Central memory CD4-positive, alpha-beta T cell (primary cell): ENCODE data around the gene MT1B.
"Not testable (repeated sequence)": the region's sequence is repeated elsewhere in the genome, so short reads cannot be mapped to it uniquely, and the experiment has no call there.

Experiments
- DNase-seq: peaks from one replicate; pipeline ENCODE4 v3.0.0; 2022

The MT1B gene

DNA sequence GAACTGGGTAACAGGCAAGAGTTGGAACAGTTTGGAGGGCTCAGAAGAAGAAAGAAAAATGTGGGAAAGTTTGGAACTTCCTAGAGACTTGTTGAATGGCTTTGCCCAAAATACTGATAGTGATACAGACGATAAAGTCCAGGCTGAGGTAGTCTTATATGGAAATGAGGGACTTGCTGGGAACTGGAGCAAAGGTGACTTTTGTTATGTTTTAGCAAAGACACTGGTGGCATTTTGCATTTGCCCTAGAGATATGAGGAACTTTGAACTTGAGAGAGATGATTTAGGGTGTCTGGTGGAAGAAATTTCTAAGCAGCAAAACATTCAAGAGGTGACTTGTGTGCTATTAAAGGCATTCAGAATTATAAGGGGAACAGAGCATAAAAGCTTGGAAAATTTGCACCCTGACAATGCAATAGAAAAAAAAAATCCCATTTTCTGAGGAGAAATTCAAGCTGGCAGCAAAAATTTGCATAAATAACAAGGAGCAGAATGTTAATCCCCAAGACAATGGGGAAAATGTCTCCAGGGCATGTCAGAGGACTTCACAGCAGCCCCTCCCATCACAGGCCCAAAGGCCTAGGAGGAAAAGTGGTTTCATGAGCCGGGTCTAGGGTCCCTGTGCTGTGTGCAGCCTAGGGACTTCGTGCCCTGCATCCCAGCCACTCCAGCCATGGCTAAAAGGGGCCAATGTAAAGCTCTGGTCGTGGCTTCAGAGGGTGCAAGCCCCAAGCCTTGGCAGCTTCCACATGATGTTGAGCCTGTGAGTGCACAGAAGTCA lies 29.8 kb upstream of the MT1B start:
- DNase-seq, result not testable (repeated sequence)

DNA sequence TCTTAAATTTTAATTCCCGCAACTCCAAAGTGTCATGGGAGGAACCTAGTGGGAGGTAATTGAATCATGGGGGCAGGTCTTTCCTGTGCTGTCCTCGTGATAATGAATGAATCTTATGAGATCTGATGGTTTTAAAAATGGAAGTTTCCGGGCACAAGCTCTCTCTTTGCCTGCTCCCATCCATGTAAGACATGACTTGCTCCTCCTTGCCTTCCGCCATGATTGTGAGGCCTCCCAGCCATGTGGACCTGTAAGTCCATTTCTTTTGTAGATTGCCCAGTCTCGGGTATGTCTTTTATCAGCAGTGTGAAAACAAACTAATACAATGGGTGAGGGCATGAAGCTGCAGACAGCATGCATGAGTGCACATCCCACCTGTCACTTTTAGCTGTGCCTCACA lies 28.5 kb upstream of the MT1B start:
- not testable (repeated sequence) for DNase-seq

DNA sequence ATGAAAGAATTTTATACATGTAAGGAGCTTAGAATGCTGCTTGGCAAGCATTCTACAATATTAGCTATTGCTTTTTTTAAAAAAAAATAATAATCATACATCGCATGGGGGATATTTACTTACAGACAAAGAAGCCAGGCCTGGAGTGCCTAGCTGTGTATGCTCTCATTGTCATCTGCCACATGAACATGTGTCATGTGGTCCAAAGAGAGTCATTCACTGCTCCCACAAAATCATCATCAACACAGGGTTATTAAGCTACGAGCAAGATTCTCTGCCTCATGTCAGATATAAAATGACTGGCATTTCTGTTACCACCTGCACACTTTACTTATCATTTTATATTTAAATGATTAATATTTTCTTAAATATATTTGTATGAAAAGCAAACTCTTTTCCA lies 28.0 kb upstream of the MT1B start:
- no peak for DNase-seq

DNA sequence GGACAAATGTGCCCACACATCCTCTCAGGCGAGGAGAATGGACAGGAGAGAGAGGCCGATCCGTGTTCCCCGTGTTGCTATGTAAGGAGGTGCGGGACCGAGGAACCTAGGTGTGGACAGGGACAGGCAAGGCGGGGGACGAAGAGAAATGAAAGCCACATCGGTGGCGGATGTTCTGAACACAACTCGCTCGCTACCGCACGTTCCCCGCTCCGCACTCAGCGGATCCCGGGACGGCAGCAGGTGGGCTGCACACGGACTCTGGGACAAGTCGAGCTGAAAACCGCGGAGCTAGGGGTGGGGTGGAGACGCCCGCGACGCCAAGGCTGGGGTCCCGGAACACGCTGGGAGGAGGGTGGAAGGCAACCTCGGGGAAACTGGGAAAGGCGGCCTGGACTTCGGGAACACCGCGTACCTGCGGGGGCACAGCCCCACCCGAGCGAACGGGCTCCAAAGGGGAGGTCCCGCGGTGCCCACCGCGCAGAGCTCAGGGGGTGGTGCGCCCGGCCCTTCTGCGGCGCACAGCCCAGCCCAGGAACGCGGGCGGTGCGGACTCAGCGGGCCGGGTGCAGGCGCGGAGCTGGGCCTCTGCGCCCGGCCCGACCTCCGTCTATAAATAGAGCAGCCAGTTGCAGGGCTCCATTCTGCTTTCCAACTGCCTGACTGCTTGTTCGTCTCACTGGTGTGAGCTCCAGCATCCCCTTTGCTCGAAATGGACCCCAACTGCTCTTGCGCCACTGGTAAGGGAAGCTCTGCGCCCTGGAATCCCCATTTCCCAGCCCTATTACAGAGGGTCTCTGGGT lies 26.3 kb upstream of the MT1B start, which contains the start of gene MT1E:
TSS of gene MT1E (plus strand) at position 642 of the 803 bp plus-strand sequence. CDS start at position 713, 71 bp downstream.
- peak; percentile 33 for DNase-seq

DNA sequence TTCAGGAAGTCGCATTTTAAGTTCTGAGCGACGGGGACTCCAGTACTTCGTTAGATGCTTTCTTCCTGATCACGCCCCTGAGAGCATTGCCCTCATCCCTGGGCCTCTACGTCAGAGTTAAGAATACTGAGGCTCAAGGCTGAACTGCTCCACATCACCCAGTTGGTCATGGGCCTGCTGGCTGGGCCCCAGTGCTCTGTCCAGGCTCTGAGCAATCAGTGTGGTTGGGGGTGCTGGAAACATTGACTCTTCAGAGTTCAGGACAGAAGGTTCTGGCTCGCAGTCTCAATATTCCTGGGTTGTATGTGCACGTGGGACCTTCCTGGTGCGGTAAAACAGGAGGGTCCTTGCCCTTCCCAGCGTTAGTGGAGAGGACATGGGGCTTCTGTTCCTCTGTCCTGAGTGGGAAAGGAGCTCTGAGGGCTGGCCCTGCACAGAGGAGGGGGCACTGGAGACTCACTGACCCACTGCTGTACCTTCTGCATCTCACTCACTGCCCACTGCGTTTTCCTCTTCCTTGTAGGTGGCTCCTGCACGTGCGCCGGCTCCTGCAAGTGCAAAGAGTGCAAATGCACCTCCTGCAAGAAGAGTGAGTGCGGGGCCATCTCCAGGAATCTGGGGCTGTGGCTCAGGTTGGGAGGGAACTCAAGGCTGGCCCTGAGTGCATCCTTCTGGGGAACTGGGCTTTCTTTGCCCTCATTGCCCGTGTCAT lies 25.6 kb upstream of the MT1B start:
- DNase-seq, result no peak

DNA sequence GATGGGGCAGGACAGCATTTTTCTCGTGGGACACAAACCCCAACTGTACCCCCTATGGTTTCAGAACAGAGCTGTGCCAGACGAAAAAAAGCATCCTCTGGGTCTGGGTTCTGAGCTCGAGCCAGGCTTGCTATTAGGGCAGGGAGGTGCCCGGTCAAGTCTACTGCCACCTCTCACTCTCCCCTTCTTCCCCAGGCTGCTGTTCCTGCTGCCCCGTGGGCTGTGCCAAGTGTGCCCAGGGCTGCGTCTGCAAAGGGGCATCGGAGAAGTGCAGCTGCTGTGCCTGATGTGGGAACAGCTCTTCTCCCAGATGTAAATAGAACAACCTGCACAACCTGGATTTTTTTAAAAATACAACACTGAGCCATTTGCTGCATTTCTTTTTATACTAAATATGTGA lies 25.0 kb upstream of the MT1B start:
- DNase-seq, result no peak

DNA sequence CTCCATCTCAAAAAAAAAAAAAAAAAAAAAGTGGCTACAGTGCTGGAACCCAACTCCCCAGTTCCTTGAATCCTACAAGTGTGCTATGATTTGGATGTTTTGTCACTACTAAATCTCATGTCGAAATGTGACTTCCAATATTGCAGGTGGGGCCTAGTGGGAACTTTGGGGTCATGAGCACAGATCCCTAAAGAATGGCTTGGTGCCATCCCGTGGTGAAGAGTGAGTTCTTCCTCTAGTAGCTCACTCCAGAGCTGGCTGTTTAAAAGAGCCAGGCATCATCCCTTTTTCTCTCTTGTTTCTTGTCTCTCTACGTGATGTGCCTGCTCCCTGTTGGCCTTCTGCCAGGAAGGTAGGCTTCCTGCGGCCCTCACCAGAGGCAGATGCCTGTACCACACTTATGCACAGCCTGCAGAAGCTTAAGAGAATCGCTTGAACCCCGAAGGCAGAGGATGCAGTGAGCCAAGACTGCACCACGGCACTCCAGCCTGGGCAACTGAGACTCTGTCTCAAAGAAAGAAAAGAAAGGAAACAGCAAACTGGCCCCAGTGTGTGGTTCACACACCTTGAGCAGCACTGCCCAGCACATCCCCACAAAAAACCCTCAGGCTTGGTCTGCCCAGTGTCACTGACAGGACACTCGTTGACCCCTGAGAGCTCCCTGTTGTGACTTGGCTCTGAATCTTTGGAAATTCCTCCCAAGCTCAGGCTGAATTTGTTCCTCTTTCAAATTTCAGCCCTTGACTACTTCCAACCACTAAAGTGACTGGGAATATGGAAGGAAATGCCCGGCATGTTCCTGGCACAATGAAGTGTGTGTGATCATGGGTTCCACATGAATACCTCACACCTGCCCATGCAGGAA lies 23.0 kb upstream of the MT1B start:
- no peak for DNase-seq

DNA sequence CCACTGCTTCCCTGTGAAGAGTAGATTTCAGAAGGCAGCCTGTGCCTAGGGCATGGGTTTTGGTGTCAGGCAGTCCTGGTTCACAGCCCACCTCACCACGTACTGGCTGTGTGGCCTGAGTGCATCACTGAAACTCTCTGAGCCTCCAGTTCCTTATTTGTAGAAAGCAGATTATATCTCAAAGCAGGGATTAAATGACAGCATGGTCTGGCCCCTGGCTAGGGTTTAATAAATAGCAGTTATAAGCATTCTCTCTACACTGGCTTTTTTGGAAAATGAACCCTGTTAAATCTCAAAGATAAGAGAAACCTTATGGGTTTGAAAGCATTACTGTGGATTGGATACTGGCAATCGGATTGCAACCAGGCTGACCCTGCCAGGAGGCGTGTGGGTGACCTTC lies 22.2 kb upstream of the MT1B start:
- DNase-seq, result no peak

DNA sequence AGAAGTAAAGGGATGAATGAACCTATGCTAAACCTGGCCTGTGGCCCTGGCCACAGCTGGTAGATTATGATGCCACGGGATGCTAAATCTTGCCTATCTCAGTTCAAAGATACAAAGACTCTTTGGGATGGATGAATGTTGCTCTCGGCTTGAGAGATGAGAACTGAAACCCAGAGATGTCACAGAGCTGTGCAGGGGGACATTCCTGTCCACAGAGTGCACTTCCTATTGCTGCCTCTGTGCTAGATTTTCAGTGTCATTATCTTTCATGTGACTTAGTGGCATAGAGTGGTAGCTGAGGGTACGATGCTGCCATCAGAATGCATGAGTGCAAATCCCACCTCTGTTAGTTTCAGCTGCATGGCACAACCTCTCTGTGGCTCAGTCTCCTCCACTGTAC lies 21.6 kb upstream of the MT1B start:
- DNase-seq, result no peak

DNA sequence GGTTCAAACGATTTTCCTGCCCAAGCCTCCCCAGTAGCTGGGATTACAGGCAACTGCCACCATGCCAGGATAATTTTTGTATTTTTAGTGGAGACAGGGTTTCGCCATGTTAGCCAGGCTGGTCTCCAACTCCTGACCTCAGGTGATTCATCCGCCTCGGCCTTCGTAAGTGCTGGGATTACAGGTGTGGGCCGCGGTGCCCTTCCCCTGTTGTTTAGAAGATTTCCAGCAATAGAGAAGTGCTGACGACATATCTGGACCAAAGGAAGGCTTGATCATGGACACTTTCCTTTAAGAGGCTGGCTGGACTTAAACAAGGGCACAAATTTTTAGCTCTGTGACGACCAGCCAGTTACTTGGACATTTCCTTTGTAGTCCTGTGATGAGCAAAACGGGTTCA lies 20.5 kb upstream of the MT1B start:
- DNase-seq, result no peak

DNA sequence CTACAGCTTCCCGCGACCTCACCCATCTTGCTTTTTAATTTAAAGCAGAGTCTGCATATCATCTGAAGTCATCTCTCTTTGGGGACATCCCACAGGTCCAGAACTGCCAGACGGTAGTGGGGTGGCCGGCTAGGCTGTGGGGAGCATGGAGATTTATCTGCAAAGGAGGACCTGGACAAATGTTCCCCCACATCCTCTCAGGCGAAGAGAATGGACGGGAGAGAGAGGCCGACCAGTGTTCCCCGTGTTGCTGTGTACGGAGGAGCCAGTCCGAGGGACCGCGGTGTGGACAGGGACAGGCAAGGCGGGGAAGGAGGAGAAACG lies 19.9 kb upstream of the MT1B start:
- no peak for DNase-seq

DNA sequence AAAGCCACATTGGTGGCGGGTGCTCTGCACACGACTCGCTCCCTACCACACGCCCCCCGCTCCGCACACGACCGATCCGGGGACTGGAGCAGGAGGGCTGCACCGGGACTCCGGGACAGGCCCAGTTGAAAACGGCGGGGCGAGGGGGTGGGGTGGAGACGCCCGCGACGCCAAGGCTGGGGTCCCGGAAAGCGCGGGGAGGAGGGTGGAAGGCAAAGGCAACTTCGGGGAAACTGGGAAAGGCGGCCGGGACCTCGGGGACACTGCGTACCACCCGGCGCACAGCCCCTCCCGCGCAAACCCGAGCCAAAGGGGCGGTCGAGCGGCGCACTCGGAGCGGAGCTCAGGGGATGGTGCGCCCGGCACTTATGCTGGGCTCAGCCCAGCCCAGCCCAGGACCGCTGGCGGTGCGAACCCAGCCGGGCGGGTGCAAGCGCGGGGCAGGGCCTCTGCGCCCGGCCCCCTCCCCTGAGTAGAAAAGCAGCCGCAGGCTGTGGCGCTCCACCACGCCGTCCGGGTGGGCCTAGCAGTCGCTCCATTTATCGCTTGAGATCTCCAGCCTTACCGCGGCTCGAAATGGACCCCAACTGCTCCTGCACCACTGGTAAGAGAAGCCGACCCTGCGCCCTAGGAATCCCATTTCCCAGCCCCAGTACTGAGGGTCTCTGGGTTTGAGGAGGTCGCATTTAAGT lies 19.4 kb upstream of the MT1B start, which contains the start of gene MT1M:
TSS of gene MT1M (plus strand) at position 504 of the 692 bp plus-strand sequence. CDS start at position 577, 73 bp downstream.
- no peak for DNase-seq

DNA sequence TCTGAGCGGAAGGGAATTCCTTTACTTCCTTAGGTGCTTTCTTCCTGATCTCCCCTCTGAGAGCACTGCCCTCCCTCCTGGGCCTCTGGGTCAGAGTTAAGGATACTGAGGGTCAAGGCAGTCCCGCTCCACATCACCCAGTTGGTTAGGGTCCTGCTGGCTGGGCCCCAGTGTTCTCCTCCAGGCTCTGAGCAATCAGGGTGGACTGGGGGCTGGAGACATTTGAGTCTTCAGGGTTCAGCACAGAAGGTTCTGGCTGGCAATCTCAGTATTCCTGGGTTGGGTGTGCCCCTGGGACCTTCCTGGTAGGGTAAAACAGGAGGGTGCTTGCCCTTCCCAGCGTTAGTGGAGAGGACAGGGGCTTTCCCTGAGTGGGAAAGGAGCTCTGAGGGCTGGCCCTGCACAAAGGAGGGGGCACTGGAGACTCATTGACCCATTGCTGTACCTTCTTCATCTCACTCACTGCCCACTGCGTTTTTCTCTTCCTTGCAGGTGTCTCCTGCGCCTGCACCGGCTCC lies 18.8 kb upstream of the MT1B start:
- no peak for DNase-seq

DNA sequence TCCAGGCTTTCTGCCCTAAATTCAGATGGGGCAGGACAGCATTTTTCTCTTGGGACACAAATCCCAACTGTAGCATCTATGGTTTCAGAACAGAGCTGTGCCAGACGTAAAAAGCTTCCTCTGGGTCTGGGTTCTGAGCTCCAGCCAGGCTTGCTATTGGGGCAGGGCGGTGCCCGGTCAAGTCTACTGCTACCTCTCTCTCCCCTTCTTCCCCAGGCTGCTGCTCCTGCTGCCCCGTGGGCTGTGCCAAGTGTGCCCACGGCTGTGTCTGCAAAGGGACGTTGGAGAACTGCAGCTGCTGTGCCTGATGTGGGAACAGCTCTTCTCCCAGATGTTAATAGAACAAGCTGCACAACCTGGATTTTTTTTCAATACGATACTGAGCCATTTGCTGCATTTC lies 18.2 kb upstream of the MT1B start:
- no peak for DNase-seq

DNA sequence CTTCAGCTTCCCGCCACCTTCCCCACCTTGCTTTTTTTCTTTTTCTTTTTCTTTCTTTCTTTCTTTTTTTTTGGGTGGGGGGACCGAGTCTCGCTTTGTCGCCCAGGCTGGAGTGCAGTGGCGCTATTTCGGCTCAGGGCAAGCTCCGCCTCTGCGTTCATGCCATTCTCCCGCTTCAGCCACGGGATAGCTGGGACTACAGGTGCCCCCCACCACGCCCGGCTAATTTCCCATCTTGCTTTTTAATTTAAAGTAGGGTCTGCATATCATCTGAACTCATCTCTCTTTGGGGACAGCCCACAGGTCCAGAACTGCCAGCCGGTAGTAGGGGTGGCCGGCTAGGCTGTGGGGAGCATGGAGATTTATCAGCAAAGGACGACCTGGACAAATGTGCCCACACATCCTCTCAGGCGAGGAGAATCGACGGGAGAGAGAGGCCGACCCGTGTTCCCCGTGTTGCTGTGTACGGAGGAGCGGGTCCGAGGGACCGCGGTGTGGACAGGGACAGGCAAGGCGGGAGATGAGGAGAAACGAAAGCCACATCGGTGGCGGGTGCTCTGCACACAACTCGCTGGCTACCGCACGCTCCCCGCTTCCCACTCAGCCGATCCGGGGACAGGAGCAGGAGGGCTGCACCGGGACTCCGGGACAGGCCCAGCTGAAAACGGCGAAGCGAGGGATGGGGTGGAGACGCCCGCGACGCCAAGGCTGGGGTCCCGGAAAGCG lies 16.8 kb upstream of the MT1B start:
- no peak for DNase-seq

DNA sequence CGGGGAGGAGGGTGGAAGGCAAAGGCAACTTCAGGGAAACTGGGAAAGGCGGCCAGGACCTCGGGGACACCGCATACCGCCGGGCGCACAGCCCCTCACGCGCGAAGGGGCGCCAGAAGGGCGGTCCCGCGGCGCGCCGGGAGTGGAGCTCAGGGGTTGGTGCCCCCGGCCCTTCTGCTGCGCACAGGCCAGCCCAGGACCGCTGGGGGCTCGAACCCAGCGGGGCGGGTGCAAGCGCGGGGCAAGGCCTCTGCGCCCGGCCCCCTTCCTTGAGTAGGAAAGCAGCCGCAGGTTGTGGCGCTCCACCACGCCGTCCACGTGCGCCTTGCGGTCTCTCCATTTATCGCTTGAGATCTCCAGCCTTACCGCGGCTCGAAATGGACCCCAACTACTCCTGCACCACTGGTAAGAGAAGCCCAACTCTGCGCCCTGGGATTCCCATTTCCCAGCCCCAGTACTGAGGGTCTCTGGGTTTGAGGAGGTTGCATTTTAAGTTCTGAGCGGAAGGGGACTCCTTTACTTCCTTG lies 16.2 kb upstream of the MT1B start:
- no peak for DNase-seq

DNA sequence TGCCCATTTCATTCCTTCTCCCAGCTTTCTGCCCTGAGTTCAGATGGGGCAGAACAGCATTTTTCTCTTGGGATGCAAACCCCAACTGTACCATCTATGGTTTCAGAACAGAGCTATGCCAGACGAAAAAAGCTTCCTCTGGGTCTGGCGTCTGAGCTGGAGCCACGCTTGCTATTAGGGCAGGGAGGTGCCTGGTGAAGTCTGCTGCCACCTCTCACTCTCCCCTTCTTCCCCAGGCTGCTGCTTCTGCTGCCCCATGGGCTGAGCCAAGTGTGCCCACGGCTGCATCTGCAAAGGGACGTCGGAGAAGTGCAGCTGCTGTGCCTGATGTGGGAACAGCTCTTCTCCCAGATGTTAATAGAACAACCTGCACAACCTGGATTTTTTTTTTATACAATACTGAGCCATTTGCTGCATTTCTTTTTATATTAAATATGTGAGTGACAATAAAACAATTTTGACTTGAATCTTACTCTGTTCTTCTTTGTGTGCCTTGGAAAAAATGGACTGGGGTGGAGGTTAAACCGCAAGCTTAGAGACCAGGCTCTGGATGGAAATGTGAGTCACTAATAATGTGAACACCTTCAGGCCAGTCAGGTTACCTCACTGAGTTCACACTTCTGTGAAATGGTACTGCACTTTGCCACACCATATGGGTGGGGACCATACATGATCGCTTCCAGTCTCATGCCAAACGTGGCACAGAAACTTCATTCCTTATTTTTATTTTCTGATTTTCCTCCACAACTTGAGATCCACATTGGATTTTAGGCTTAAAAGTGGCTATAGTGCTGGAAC lies 14.9 kb upstream of the MT1B start:
- no peak for DNase-seq

DNA sequence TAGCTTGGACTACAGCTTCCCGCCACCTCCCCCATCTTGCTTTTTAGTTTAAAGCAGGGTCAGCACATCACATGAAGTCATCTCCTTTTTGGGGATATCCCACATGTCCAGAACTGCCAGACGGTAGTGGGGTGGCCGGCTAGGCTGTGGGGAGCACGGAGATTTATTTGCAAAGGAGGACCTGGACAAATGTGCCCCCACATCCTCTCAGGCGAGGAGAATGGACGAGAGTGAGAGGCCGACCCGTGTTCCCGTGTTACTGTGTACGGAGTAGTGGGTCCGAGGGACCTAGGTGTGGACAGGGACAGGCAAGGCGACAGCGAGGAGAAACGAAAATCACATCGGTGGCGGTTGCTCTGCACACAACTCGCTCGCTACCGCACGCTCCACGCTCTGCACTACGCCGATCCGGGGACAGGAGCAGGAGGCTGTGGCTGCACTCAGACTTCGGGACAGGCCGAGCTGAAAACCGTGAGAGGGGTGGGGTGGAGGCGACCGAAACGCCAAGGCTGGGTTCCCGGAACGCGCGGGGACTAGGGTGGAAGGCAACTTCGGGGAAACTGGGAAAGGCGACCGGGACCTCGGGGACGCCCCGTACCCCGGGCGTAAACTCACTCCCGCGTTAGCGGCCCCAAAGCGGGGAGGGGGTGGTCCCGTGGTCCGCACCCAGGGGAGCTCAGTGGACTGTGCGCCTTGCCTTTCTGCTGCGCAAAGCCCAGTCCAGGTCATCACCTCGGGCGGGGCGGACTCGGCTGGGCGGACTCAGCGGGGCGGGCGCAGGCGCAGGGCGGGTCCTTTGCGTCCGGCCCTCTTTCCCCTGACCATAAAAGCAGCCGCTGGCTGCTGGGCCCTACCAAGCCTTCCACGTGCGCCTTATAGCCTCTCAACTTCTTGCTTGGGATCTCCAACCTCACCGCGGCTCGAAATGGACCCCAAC lies 13.6 kb upstream of the MT1B start, which contains the start of gene MT1A:
TSS of gene MT1A (plus strand) at position 853 of the 937 bp plus-strand sequence. CDS start at position 926, 73 bp downstream.
- DNase-seq, result no peak
